ENCODE results near the gene SHC3. TPM values are rescaled to one million over a fixed set of nuclear protein-coding genes. Genes with fewer than 3 reads are reported as not detected.
A peak's percentile ranks its signal among the peaks of the same experiment; 100 is the strongest.

SHC3 gene
- total RNA-seq, 1 experiment from 2014 or later, result 1.7 TPM

DNA sequence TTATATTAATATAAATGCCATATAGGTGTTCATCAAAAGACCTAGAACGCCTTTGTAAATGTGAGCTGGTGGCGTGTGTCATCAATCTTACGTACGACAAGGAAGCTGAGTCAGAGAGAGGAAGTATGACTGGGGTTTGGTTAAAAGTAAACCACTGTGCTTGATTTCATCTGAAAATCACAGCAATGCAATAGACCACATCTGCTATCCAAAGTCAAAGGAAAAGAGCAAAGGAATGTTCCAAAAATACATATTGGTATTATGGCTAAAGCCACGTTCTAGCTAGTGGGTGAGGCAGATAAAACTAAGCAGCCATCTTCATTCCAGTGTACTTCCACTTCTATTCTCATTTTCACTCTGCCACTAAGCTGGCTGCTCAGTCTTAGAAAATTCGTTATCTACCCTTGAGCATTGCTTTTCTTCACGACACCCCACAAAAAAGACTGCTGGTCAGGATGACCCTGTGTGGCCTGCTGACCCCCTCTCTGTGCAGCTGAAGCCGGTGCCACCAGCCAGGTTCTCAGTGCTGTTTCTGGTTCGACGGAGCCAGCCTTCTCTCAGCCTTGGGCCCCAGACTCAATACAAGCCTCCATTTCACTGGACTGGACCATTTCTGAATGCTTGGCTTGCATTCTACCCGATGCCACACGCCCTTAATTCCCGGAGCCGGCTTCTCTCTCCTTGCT lies 23.8 kb downstream of the SHC3 start:
- DNase-seq (ENCODE audit: low read depth), result peak; percentile 88

DNA sequence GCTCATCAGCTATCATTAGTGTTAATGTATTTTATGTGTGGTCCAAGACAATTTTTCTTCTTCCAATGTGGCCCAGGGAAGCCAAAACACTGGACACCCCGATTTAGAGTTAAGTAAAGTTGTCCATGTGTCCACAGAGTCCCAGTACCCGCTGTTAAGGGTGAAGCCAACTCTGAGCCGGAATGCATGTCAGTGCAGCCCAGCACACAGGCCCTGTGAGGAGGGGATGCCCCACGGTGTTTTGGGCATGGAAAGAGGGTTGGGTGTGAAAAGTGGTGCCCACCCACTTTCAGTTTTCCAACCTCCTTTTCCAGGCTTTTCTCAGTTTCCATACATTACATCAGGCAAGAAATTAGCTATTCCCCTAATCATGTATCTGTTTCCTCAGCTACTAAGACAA lies 24.4 kb downstream of the SHC3 start:
- peak; percentile 44 for DNase-seq (ENCODE audit: low read depth)

DNA sequence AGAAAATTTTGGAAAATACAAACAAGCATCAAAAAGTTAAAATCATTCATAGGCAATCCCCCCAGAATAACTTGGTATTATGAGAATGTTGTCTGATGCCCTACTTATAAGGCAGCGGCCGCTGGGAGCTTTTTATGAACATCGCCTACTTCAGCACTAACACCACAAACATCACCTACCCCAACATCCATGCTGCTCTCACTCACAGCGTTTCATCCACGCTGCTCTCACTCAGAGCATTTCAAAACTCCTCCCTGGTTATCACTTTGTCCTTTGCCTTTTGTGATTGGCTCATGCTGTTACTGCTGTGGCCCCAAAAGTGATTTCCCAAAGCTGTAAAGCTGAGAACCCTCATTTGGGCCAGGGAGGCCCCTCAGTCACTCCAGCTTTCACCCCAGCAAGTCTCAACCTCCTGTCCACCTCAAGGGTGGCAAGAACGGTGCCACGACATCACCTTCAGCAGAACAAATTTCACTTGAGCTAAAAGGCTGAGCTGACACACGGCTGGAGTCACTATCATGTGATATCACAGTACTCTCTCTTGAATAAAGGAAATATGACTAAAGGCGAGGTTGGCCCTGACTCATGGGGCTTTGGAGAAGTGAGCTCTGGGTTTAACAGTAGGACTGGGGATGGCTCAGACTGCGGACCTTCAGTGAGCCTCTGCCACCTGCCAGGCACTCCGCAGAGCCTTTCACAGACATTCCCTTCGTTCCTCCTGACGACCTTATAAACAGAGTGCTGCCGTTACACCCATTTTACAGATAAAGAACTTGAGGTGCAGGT lies 25.2 kb downstream of the SHC3 start:
- DNase-seq (ENCODE audit: low read depth), result peak; percentile 82

- DNase-seq (ENCODE audit: low read depth), result peak; percentile 65
Observed at GRCh38 chr9:89149726-89150125, 28.9 kb downstream of the SHC3 start.

- DNase-seq (ENCODE audit: low read depth), result peak; percentile 64
Observed at GRCh38 chr9:89145097-89145496, 33.5 kb downstream of the SHC3 start.

DNA sequence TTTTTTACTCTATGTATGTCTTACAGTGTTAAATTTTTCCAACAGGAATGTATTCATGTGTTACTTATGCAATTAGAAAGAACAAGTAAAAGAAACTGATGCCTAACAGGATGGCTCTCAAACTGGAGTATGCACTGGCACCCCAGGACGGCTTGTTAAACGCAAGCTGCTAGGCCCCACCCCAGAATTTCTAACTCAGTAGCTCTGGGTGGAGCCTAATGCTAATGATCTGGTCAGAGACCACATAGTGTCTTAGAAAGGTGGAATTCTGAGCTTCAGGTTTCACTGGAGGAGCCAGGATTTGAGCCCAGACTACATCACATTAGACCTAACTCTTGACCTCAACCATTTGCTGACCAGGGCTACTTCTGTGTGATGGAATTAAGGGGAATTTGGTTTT lies 34.4 kb downstream of the SHC3 start:
- DNase-seq (ENCODE audit: low read depth), result no peak

GRCh38 chr9:89143266-89143665 lies 35.4 kb downstream of the SHC3 start:
- DNase-seq (ENCODE audit: low read depth), result no peak

- DNase-seq (ENCODE audit: low read depth), result no peak
Observed at GRCh38 chr9:89139455-89139854, 39.2 kb downstream of the SHC3 start.

- DNase-seq (ENCODE audit: low read depth), result peak; percentile 14
Observed at GRCh38 chr9:89138463-89139390, 39.9 kb downstream of the SHC3 start.

DNA sequence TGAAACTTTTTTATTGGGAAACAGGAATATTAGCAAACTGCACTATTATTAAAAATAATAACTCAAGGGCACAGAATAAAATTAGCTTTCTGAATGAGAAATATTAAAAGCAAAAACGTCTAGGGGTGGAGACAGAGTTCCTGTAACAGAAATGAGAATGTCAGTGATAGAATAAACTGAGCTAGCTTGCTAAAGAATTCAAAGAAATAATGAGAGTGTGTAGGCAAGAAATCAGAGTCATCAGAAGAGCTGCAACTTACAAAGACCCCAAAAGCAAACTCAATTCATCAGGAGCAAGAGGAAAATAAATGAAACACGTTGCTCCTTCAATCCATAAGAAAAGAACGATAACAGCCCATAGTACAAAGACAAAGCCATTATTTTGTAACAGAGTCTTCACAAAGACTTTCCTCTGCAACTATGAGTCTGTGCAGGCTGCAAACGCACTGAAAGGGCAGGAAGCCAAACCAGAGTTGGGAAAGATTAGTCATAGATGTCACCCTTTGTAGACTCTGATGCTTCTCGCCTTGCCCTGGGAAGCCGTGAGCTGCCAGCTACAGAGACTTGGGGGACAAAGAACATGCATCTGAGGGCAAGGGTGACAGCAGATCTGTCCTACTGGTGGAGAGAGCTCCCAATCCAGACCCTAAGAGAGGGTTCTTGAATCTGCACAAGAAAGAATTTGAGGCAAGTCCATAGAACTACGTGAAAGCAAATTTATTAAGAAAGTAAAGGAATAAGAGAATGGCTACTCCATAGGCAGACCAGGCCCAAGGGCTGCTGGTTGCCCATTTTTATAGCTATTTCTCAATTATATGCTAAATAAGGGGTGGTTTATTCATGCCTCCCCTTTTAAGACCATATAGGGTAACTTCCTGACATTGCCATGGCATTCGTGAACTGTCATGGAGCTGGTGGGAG lies 40.8 kb downstream of the SHC3 start:
- DNase-seq (ENCODE audit: low read depth), result peak; percentile 91

DNA sequence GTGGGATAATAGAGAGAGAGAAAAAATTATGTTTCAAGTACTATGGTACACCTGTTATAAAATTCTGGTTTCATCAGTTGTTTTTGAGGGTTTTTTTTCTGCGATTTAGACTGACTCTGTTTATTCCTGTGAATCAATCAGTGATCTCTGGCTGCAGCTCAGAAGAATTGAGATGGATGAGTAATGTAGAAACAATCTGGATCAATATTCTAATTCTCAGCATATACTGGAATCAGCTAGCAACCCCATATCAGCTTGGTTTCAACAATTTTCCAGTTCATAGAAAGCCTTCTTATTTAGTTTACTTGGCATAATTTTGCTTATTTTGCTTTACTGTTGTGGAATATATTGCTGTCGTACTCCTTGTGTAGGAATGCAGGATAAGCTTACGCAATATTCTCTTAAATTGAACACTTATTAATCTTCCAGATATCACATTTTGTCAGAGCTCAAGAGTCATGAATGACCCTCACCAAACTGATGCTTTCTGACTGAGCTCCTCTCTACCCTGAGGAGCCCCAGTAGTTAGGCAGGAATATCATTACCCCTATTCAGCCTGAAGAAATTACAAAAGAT lies 42.9 kb downstream of the SHC3 start:
- no peak for DNase-seq (ENCODE audit: low read depth)

DNA sequence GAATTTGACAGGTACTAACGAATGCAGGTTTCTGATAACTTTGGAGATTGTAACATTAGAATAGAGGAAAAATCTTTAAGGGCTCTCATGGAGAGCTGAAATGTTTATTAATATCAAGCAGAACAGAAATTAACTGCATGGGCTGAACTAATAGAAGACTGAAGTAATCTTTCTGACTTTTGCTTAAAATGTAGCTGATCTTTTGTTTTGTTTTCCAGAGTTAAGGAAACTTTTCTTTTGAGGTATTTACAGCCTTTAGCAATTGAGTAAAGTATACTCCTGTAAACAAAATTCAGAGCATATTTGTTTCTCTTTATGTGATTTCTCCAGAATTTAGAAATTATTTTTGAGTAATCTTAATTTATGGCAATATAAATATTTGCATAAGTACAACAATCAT lies 43.9 kb downstream of the SHC3 start:
- DNase-seq (ENCODE audit: low read depth), result no peak

DNA sequence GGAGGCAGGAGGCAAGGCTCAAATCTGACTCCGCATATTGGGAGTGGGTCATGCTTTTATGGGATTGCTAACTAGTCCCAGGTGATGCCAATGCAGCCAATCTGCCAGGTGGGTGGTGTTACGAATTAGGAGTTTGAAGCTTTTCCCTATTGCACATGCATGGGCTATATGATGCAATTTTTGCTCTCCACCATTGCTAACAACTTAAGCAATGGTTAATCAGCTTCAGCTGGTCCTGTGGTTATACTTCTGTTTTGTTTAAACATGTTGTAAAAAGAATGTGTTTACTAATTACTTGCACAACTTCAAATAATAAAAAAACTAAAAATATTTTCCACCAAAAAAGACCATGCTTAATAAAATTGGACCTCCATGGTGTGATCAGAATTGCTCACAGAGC lies 55.7 kb downstream of the SHC3 start:
- DNase-seq (ENCODE audit: low read depth), result no peak

- no peak for DNase-seq (ENCODE audit: low read depth)
Observed at GRCh38 chr9:89120704-89121103, 57.9 kb downstream of the SHC3 start.

DNA sequence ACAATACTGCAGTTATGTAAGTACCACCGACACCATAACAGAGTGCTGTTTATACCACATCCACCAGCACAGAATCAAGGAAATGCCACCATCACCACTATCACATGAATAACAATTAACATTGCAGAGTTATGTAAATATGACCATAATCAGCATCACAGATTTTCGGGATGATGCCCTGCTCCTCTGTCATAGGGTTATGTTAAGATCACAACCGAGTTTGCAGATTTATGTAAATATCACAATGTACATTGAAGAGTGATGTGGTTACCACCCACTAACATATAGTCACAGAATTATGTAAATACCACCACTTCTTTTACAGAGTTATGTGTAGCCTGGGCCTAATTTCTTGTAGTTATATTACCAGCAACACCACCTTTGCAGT lies 61.8 kb downstream of the SHC3 start:
- no peak for DNase-seq (ENCODE audit: low read depth)

DNA sequence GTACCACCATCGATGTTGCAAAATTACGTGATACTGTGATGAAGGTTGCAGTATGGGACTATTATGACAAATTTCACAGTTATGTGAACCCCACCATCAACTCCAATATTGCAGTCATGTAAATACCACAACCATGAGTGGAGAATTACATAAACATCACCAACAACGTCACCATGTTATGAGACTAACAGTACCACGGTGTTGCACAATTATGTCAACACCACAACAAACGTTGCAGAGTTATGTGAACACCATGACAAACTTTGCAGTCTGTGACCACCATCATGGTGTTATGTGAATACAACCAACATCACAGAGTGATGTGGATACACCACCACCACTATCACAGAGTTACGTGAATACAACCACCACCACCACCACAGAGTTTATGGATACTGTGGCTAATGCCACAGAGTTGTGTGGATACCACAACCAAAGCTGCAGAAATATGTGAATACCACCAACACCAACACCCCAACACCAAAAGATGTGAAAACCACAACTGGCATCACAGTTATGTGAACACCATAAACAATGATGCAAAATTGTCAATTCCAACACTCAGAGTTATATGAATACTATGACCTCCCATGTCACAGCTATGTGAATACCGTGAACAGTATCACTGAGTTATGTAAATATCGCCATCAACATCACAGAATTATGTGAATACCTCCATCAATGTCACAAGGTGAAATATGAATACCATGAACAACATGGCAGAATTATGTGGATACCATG lies 62.4 kb downstream of the SHC3 start:
- DNase-seq (ENCODE audit: low read depth), result peak; percentile 4

- DNase-seq (ENCODE audit: low read depth), result no peak
Observed at GRCh38 chr9:89115426-89115825, 63.2 kb downstream of the SHC3 start.

DNA sequence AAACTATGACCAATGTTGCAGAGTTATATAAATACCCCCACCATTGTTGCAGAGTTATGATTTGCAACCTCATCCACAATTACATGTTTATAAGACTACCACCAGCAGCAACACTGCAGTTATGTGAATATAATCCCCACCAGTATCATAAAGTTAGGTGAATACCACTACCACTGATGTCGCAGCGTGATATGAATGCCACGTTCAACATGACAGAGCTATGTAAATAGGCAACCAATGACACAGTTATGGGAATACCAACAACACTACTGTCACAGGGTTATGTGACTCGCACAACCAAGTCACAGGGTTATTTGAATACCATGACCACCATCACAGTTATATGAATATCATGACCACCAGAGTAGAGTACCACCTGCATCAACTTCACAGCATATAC lies 63.9 kb downstream of the SHC3 start:
- no peak for DNase-seq (ENCODE audit: low read depth)

DNA sequence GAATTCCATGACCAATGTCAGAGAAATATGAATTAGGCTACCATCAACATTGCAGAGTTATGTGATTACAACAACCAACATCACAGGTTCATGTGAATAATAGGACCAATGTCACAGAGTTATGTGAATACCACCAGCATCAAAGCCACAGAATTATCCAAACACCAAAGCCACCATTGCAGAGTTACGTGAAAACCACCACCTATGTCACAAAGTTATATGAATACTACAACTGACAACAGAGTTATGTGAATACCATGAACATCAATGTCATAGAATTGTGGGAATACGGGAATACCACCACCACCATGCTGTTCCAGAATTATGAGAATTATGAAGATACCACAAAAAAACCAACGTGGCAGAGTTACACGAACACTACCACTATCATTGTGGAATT lies 64.8 kb downstream of the SHC3 start:
- no peak for DNase-seq (ENCODE audit: low read depth)

DNA sequence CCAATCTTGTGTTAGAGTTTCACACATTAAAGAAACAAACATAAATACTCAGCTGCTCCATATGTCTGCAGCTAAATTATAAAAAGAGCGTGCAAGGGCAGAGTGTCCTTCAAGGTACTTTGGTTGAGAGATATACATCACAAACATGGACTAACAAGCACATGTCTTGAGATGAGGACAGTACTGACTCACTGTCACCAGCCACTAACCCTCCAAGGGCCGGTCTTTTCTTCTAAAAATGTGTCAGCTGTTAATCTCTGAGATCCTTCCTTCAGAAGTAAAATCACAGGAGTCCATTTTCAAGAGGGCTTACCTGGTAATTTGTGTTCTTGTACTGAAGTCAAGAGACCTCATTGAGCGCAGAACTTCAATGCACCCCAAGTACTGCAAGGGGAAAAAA lies 66.4 kb downstream of the SHC3 start:
- no peak for DNase-seq (ENCODE audit: low read depth)

All from RPMI7951 (cell line).